WTC11 (cell line): ENCODE data around the gene ASB4.

Experiments
- ETV6 ChIP-seq: sonication (generic); formaldehyde crosslinking; IDR thresholded peaks from 2 replicates; pipeline ENCODE4 v1.8.1; 2022; ENCODE audit warnings: mild to moderate bottlenecking, missing genetic modification reagents
- HMGA2 ChIP-seq: fragments of 250-450 bp; sonication (Bioruptor Pico); IDR thresholded peaks from 2 replicates; pipeline ENCODE4 v1.4.0; 2021; ENCODE audit warnings: mild to moderate bottlenecking, moderate library complexity
- OVOL2 ChIP-seq: fragments of 250-450 bp; sonication (Bioruptor Pico); IDR thresholded peaks from 2 replicates; pipeline ENCODE4 v1.9.0; 2021; ENCODE audit warnings: mild to moderate bottlenecking, borderline replicate concordance
- SMAD3 ChIP-seq: sonication (generic); formaldehyde crosslinking; IDR thresholded peaks from 2 replicates; pipeline ENCODE4 v1.8.0; 2022; ENCODE audit warnings: missing genetic modification reagents, mild to moderate bottlenecking, borderline replicate concordance
- TEAD1 ChIP-seq: sonication (generic); formaldehyde crosslinking; IDR thresholded peaks from 2 replicates; pipeline ENCODE4 v1.8.0; 2022; ENCODE audit warnings: mild to moderate bottlenecking, missing genetic modification reagents
- ZNF263 ChIP-seq: sonication (generic); formaldehyde crosslinking; IDR thresholded peaks from 2 replicates; pipeline ENCODE4 v1.8.1; 2022; ENCODE audit warnings: low read depth, mild to moderate bottlenecking, moderate library complexity, missing genetic modification reagents
- TF ChIP-seq, protein P1 (sequence below): sonication (generic); formaldehyde crosslinking; IDR thresholded peaks from 2 replicates; pipeline ENCODE4 v1.8.0; 2022; ENCODE audit warnings: mild to moderate bottlenecking, missing genetic modification reagents
- TF ChIP-seq, protein P2 (sequence below): fragments of 200-600 bp; IDR thresholded peaks from 2 replicates; pipeline ENCODE4 v1.8.0; 2022; ENCODE audit warnings: antibody characterized with exemption
- TF ChIP-seq, protein P3 (sequence below): sonication (generic); formaldehyde crosslinking; IDR thresholded peaks from 2 replicates; pipeline ENCODE4 v1.8.1; 2022; ENCODE audit warnings: missing genetic modification reagents, borderline replicate concordance

DNA sequence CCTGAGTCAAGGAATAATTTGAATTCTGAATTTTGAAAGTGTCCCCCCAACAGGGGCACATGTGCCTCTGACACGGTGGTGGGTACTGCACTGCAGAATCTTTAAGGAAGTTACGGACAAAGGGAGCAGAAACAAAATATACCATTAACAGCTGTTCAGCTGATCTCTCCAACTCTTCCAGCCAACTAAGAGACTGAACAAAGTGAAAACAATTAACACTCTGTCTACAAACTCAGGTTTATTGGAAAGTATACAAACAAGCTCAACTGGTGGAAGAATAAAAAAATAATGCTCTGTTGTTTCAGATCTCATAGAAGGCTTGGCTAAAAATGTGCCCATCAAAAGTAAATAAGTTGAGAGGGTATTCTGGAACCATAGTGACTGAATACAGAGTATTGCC, 34.4 kb downstream of the ASB4 start:
- TF ChIP-seq, protein P1, sequence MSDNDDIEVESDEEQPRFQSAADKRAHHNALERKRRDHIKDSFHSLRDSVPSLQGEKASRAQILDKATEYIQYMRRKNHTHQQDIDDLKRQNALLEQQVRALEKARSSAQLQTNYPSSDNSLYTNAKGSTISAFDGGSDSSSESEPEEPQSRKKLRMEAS (CRISPR knock-in tag), result no peak
- TF ChIP-seq, protein P2, sequence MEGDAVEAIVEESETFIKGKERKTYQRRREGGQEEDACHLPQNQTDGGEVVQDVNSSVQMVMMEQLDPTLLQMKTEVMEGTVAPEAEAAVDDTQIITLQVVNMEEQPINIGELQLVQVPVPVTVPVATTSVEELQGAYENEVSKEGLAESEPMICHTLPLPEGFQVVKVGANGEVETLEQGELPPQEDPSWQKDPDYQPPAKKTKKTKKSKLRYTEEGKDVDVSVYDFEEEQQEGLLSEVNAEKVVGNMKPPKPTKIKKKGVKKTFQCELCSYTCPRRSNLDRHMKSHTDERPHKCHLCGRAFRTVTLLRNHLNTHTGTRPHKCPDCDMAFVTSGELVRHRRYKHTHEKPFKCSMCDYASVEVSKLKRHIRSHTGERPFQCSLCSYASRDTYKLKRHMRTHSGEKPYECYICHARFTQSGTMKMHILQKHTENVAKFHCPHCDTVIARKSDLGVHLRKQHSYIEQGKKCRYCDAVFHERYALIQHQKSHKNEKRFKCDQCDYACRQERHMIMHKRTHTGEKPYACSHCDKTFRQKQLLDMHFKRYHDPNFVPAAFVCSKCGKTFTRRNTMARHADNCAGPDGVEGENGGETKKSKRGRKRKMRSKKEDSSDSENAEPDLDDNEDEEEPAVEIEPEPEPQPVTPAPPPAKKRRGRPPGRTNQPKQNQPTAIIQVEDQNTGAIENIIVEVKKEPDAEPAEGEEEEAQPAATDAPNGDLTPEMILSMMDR, result no peak
- TF ChIP-seq OVOL2 (no peak), HMGA2 (CRISPR knock-in tag) (no peak), ZNF263 (CRISPR knock-in tag) (no peak), ETV6 (no peak), TEAD1 (CRISPR knock-in tag) (no peak), SMAD3 (CRISPR knock-in tag) (no peak)
- TF ChIP-seq, protein P3, sequence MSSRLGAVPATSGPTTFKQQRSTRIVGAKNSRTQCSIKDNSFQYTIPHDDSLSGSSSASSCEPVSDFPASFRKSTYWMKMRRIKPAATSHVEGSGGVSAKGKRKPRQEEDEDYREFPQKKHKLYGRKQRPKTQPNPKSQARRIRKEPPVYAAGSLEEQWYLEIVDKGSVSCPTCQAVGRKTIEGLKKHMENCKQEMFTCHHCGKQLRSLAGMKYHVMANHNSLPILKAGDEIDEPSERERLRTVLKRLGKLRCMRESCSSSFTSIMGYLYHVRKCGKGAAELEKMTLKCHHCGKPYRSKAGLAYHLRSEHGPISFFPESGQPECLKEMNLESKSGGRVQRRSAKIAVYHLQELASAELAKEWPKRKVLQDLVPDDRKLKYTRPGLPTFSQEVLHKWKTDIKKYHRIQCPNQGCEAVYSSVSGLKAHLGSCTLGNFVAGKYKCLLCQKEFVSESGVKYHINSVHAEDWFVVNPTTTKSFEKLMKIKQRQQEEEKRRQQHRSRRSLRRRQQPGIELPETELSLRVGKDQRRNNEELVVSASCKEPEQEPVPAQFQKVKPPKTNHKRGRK (CRISPR knock-in tag), result no peak
